Stimulated activated CD4-positive, alpha-beta T cell treated with anti-CD3 and anti-CD28 coated beads, Interleukin-4, amount 100 ng/mL, for 24 hours (primary cell): Measurements from ENCODE around the gene SIVA1.

Experiments used
- DNase-seq: peaks from one replicate; pipeline ENCODE4 v3.0.0-alpha.2; 2020

The SIVA1 gene

GRCh38 chr14:104786726-104787675, 34.1 kb downstream of the SIVA1 start:
- no peak for DNase-seq

GRCh38 chr14:104787736-104788135, 34.8 kb downstream of the SIVA1 start:
- DNase-seq, result no peak

GRCh38 chr14:104788161-104788818, 35.3 kb downstream of the SIVA1 start:
- DNase-seq, result no peak

GRCh38 chr14:104788873-104789663, 36.1 kb downstream of the SIVA1 start:
- no peak for DNase-seq

- DNase-seq, result no peak
Observed at GRCh38 chr14:104789752-104790743, 37.1 kb downstream of the SIVA1 start.

GRCh38 chr14:104791425-104791824, 38.5 kb downstream of the SIVA1 start:
- no peak for DNase-seq

- DNase-seq, result no peak
Observed at GRCh38 chr14:104792101-104792884, 39.3 kb downstream of the SIVA1 start.

- no peak for DNase-seq
Observed at GRCh38 chr14:104792945-104793702, 40.2 kb downstream of the SIVA1 start.

GRCh38 chr14:104793703-104793959, 40.7 kb downstream of the SIVA1 start:
- DNase-seq, result no peak

- peak; percentile 40 for DNase-seq
Observed at GRCh38 chr14:104794099-104794498, 41.2 kb downstream of the SIVA1 start.

GRCh38 chr14:104794631-104794992, 41.7 kb downstream of the SIVA1 start:
- DNase-seq, result no peak

- no peak for DNase-seq
Observed at GRCh38 chr14:104794993-104795780, 42.2 kb downstream of the SIVA1 start, which contains the start of gene AKT1. TSS of gene AKT1 (minus strand) at chr14:104795748. CDS start at chr14:104792643, 3,105 bp downstream.

GRCh38 chr14:104795781-104796686, 43.1 kb downstream of the SIVA1 start:
- DNase-seq, result peak; percentile 34

GRCh38 chr14:104796687-104797081, 43.7 kb downstream of the SIVA1 start:
- DNase-seq, result no peak

- no peak for DNase-seq
Observed at GRCh38 chr14:104797115-104798044, 44.4 kb downstream of the SIVA1 start.

GRCh38 chr14:104798300-104799243, 45.6 kb downstream of the SIVA1 start:
- no peak for DNase-seq
